ENCODE data around the gene FGFRL1. TPM values are rescaled to one million over a fixed set of nuclear protein-coding genes. Genes with fewer than 3 reads are reported as not detected.

The FGFRL1 gene
- total RNA-seq, 4 donors from 2014 or later, result 18.1 to 39.6 (median 26.4) TPM

- Histone ChIP-seq H3K27ac (no peak overlapping the region), H3K4me1 (peaks cover 0 to 12% (median 0%) of the 10 kb centered on the region in 4 donors), H3K36me3 (peaks cover 0 to 44% (median 0%) of the 10 kb centered on the region in 3 donors), H3K4me3 (no peak overlapping the region), H3K27me3 (no peaks in the 10 kb centered on the region), H3K9me3 (no peaks in the 10 kb centered on the region)
- WGBS, 2 donors, result 93 to 94% methylated on average over 30 of the region's 32 CpGs
- no peak for DNase-seq (ENCODE audit: low spot score in 2 of 2)
- TF ChIP-seq EP300 (IDR thresholded peaks at IDR 0.05), result no peak
Observed at GRCh38 chr4:1024882-1025545, 13.6 kb downstream of the FGFRL1 start.

GRCh38 chr4:1026115-1026514 lies 14.7 kb downstream of the FGFRL1 start:
- peaks cover 0 to 18% (median 0%) of the 10 kb centered on the region in 4 donors for H3K4me1 ChIP-seq
- no peak for TF ChIP-seq EP300 (IDR thresholded peaks at IDR 0.05)
- no peak for TF ChIP-seq CTCF (IDR thresholded peaks at IDR 0.05)
- no peak for TF ChIP-seq POLR2A (IDR thresholded peaks at IDR 0.05)
- no peaks in the 10 kb centered on the region for H3K9me3 ChIP-seq
- H3K4me3 ChIP-seq, result no peak overlapping the region
- no peak for DNase-seq (ENCODE audit: low spot score in 2 of 2)
- no peaks in the 10 kb centered on the region for H3K27me3 ChIP-seq
- H3K36me3 ChIP-seq, result peaks cover 0 to 44% (median 0%) of the 10 kb centered on the region in 3 donors
- 59 to 63% methylated on average over 15 to 17 of the region's 17 CpGs for WGBS, 2 donors
- H3K27ac ChIP-seq, result no peak overlapping the region

- 69 to 73% methylated on average over 14 to 25 of the region's 26 CpGs for WGBS, 2 donors
- Histone ChIP-seq H3K27me3 (no peaks in the 10 kb centered on the region), H3K9me3 (no peaks in the 10 kb centered on the region), H3K4me3 (no peak overlapping the region), H3K36me3 (peaks cover 0 to 39% (median 0%) of the 10 kb centered on the region in 3 donors), H3K4me1 (peaks cover 0 to 18% (median 0%) of the 10 kb centered on the region in 4 donors), H3K27ac (no peak overlapping the region)
- no peak for DNase-seq (ENCODE audit: low spot score in 2 of 2)
- no peak for TF ChIP-seq POLR2A (IDR thresholded peaks at IDR 0.05)
- TF ChIP-seq CTCF (IDR thresholded peaks at IDR 0.05), result no peak
- no peak for TF ChIP-seq EP300 (IDR thresholded peaks at IDR 0.05)
Observed at GRCh38 chr4:1027219-1027914, 15.9 kb downstream of the FGFRL1 start.

- H3K4me1 ChIP-seq, result peaks cover 0 to 23% (median 0%) of the 10 kb centered on the region in 4 donors
- no peaks in the 10 kb centered on the region for H3K9me3 ChIP-seq
- H3K27ac ChIP-seq, result no peak overlapping the region
- H3K27me3 ChIP-seq, result no peaks in the 10 kb centered on the region
- TF ChIP-seq EP300 (IDR thresholded peaks at IDR 0.05) (no peak), CTCF (IDR thresholded peaks at IDR 0.05) (no peak), POLR2A (IDR thresholded peaks at IDR 0.05) (no peak)
- H3K36me3 ChIP-seq, result peaks cover 0 to 34% (median 0%) of the 10 kb centered on the region in 3 donors
- DNase-seq (ENCODE audit: low spot score in 2 of 2), result no peak
- WGBS, 2 donors, result 67 to 79% methylated on average over 6 to 7 of the region's 9 CpGs
- H3K4me3 ChIP-seq, result no peak overlapping the region
Observed at GRCh38 chr4:1027915-1028238, 16.5 kb downstream of the FGFRL1 start.

- no peak overlapping the region for H3K4me3 ChIP-seq
- H3K27ac ChIP-seq, result no peak overlapping the region
- WGBS, 2 donors, result 78 to 81% methylated on average over 29 to 32 of the region's 36 CpGs
- H3K36me3 ChIP-seq, result peaks cover 0 to 28% (median 0%) of the 10 kb centered on the region in 3 donors
- H3K9me3 ChIP-seq, result no peaks in the 10 kb centered on the region
- peaks cover 0 to 31% (median 3%) of the 10 kb centered on the region in 4 donors for H3K4me1 ChIP-seq
- DNase-seq (ENCODE audit: low spot score in 2 of 2), result no peak
- no peak for TF ChIP-seq POLR2A (IDR thresholded peaks at IDR 0.05)
- TF ChIP-seq EP300 (IDR thresholded peaks at IDR 0.05), result no peak
- TF ChIP-seq CTCF (IDR thresholded peaks at IDR 0.05), result no peak
- no peaks in the 10 kb centered on the region for H3K27me3 ChIP-seq
Observed at GRCh38 chr4:1028574-1029220, 17.3 kb downstream of the FGFRL1 start.
